Tibial nerve (tissue), 4 donors: ENCODE data around the gene RPL6.

Source experiments
- CTCF ChIP-seq, 5 experiments: fragments of 200-600 bp in 3 of 5; fragments of 450-650 bp in 2 of 5; sonication (generic) in 3 of 5; IDR thresholded peaks; one replicate each; pipeline ENCODE4 v1.5.1; 2016 to 2019; ENCODE audit warnings: antibody characterized with exemption in 5 of 5, mild to moderate bottlenecking in 3 of 5, moderate library complexity in 2 of 5
- EP300 ChIP-seq, 2 donors: sonication (generic); formaldehyde crosslinking; IDR thresholded peaks; one replicate each; pipeline ENCODE4 v1.6.1; 2017; ENCODE audit warnings: antibody characterized with exemption in 2 of 2, mild to moderate bottlenecking in 1 of 2
- POLR2A ChIP-seq, 2 donors: fragments of 450-650 bp; IDR thresholded peaks; one replicate each; pipeline ENCODE4 v1.6.1; 2017; ENCODE audit warnings: antibody characterized with exemption in 2 of 2, mild to moderate bottlenecking in 2 of 2, moderate library complexity in 2 of 2

- TF ChIP-seq POLR2A (IDR thresholded peaks at IDR 0.05) (no peak), CTCF (IDR thresholded peaks at IDR 0.05) (no peak), EP300 (IDR thresholded peaks at IDR 0.05) (no peak)
Measured at GRCh38 chr12:112425582-112426382, 16.4 kb upstream of the RPL6 start.
